Neural crest cell (in vitro differentiated cells): ENCODE data around the gene PLEK. TPM values are rescaled to one million over a fixed set of nuclear protein-coding genes. Genes with fewer than 3 reads are reported as not detected.

Experiments
- DNase-seq: peaks from one replicate; pipeline ENCODE4 v3.0.0; 2021; ENCODE audit warnings: low read depth, mixed read lengths, low spot score
- H3K27ac Mint-ChIP-seq: one replicate; pipeline ENCODE4 v1.8.0; 2021; ENCODE audit warnings: mild to moderate bottlenecking, mixed read lengths; ENCODE audit not compliant: unreplicated experiment
- H3K27me3 Mint-ChIP-seq: 2 replicates; pipeline ENCODE4 v1.8.0; 2021; ENCODE audit warnings: low read depth, mild to moderate bottlenecking, mixed read lengths
- H3K36me3 Mint-ChIP-seq: 2 replicates; pipeline ENCODE4 v1.8.0; 2021; ENCODE audit warnings: low read depth, mild to moderate bottlenecking, mixed read lengths
- H3K4me1 Mint-ChIP-seq: 2 replicates; pipeline ENCODE4 v1.8.0; 2021; ENCODE audit warnings: mixed read lengths
- H3K4me3 Mint-ChIP-seq: one replicate; pipeline ENCODE4 v1.8.0; 2021; ENCODE audit warnings: mild to moderate bottlenecking, mixed read lengths
- H3K9me3 Mint-ChIP-seq: 2 replicates; pipeline ENCODE4 v1.8.0; 2021; ENCODE audit warnings: mixed read lengths
- total RNA-seq: library from RNA; stranded (reverse); gene quantifications from 2 replicates; pipeline ENCODE4 v1.2.1, GENCODE V29; 2021
- TF ChIP-seq, protein P1 (sequence below): fragments of 200-600 bp; sonication (generic); conservative IDR thresholded peaks from 2 replicates; pipeline ENCODE4 v1.5.0; 2021; ENCODE audit warnings: antibody characterized with exemption, mild to moderate bottlenecking

Gene PLEK
- total RNA-seq, 1 donor from 2014 or later: not detected

DNA sequence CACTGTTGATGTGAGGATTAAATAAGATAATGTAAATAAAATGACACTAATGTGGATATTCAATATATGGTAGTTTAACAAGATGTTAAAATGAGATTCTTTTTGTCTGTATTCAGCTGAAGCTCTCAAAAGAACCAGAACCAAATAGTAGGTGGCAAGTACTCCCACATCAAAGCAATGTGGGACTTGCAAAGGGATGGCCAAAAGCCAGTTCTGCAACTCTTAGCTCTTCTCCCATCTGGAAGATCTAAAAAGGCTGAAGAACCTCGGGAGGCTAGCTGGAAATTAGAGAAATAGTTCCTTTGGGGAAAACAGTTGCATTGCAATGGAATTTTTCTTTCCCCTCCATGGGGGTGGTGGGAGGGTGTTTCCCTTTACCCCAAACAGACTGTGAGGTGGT lies 53.3 kb downstream of the PLEK start:
- TF ChIP-seq, protein P1, sequence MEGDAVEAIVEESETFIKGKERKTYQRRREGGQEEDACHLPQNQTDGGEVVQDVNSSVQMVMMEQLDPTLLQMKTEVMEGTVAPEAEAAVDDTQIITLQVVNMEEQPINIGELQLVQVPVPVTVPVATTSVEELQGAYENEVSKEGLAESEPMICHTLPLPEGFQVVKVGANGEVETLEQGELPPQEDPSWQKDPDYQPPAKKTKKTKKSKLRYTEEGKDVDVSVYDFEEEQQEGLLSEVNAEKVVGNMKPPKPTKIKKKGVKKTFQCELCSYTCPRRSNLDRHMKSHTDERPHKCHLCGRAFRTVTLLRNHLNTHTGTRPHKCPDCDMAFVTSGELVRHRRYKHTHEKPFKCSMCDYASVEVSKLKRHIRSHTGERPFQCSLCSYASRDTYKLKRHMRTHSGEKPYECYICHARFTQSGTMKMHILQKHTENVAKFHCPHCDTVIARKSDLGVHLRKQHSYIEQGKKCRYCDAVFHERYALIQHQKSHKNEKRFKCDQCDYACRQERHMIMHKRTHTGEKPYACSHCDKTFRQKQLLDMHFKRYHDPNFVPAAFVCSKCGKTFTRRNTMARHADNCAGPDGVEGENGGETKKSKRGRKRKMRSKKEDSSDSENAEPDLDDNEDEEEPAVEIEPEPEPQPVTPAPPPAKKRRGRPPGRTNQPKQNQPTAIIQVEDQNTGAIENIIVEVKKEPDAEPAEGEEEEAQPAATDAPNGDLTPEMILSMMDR: no peak
- Mint-ChIP-seq H3K36me3 (no peaks in the 10 kb centered on the region), H3K4me3 (no peak overlapping the region), H3K27me3 (peaks cover 6% of the 10 kb centered on the region), H3K27ac (no peak overlapping the region), H3K4me1 (peaks cover 7% of the 10 kb centered on the region), H3K9me3 (no peaks in the 10 kb centered on the region)
- DNase-seq: no peak

DNA sequence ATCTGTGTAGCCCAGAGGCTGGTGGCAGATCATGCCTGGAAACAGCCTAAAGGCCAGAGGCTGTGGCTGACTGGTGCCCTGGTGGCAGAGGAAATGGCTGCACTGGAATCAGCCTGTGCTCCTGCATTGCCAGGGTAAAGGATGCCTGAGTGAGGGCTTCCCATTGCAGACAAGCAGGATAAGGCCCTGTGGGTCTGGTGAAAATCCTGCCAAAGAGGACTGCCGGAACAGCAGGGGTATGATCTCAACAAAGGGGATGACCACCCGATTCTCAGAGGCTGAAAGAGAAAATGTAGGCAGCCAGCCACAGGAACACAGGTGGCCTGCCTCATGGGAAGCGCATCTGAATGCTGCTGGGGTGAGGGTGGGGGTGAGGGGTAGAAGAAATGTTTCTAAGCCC lies 53.8 kb downstream of the PLEK start:
- TF ChIP-seq, protein P1: no peak
- Mint-ChIP-seq H3K27ac (no peak overlapping the region), H3K27me3 (peaks cover 6% of the 10 kb centered on the region), H3K9me3 (no peaks in the 10 kb centered on the region), H3K4me3 (no peak overlapping the region), H3K4me1 (peaks cover 7% of the 10 kb centered on the region), H3K36me3 (no peaks in the 10 kb centered on the region)
- DNase-seq: no peak

DNA sequence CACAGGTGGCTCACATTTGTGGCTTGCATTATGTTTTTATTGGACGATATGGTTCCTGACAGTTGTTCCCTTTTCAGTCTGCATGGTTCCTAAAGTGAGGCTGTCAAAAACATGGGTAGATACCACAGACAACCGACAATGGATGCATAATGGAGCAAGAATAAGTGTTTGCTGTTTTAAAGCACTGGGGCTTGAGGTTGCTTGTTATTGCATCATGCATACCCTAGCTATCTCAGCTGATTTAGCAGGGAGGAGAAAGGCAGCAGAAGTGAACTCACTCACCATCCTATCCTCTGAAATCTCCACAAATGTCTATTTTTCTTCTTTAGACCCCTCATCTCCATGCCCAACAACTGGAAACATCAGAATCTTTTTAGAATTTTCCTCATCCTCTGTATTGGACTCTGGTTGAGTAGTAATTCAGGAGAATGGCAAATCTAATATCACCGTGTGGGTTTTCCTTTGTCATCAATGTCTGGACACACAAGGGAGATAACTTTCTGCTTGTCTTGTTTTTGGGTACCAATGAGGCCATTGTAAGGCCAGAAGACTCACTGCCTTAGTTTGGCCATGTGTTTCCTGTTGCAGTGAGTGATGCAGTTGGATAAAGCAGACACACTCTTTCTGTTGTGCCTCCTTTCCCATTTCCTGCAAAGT lies 55.3 kb downstream of the PLEK start:
- Mint-ChIP-seq H3K27ac (no peak overlapping the region), H3K9me3 (no peaks in the 10 kb centered on the region), H3K27me3 (peaks cover 6% of the 10 kb centered on the region), H3K4me3 (no peak overlapping the region), H3K4me1 (no peaks in the 10 kb centered on the region), H3K36me3 (no peaks in the 10 kb centered on the region)
- DNase-seq: no peak
- TF ChIP-seq, protein P1: no peak

DNA sequence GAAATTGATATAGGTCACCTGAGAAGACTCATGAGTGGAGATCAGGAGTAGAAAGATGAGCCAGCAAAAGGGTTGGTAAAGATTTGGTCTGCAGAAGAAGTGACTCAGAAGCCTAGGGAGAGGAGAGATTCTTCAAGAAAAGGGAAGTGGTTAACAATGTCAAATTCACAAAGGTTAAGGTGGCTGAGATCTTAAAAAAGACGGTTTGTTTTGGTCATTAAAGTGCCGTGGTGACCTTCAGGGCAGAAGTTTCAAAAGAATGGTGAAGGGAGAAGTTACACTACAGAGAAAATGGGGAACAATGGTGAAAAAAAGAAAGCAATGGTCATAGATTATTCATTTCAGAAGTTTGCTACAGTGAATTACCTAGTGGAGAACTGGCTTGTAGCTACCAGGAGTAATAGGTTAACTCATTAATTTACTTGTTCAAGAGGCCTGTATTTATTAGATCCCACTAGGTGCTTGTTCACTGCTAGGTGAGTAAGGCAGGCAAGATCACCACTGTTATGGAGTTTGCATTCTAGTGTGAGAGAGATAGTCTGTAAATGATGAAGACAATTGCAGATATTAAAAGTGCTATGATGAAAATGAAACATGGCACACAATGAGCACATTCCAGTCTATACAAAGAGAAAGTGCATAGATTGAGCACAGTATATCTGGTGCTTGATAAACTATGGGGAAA lies 59.0 kb downstream of the PLEK start:
- Mint-ChIP-seq H3K9me3 (no peaks in the 10 kb centered on the region), H3K27ac (no peak overlapping the region), H3K36me3 (no peaks in the 10 kb centered on the region), H3K27me3 (peaks cover 3% of the 10 kb centered on the region), H3K4me3 (no peak overlapping the region), H3K4me1 (no peaks in the 10 kb centered on the region)
- TF ChIP-seq, protein P1: no peak
- DNase-seq: no peak

DNA sequence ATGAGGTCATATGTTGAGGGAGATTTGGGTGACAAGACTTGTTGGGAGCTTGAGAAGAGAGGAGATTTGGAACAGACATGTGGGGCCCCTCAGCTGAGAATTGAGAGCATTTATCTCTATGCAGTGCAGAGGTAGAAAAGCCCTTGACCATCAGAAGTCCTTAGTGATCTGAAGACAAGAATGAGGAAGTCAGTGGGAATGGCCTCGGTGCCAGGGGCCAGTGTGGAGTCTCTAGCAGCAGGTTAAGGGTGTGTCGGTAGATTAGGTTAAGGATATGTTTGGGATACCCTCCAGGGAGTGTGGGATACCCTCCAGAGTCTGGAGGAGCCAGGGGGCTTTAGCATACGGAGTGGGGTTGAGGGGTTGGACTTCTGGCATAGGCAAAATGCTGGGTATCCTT lies 60.4 kb downstream of the PLEK start:
- H3K27me3 Mint-ChIP-seq: peaks cover 3% of the 10 kb centered on the region
- H3K36me3 Mint-ChIP-seq: no peaks in the 10 kb centered on the region
- no peak overlapping the region for H3K4me3 Mint-ChIP-seq
- no peak for DNase-seq
- TF ChIP-seq, protein P1: no peak
- no peaks in the 10 kb centered on the region for H3K4me1 Mint-ChIP-seq
- no peak overlapping the region for H3K27ac Mint-ChIP-seq
- H3K9me3 Mint-ChIP-seq: no peaks in the 10 kb centered on the region
